Thoracic aorta (tissue), 2 donors: ENCODE measurements around the gene CHPF2. TPM values are rescaled to one million over a fixed set of nuclear protein-coding genes. Genes with fewer than 3 reads are reported as not detected.

Experiments
- ATAC-seq: fragments of 150-250 bp; one replicate; pipeline ENCODE4 v1.8.0; 2017; ENCODE audit warnings: low read depth; ENCODE audit not compliant: insufficient number of reproducible peaks, low FRiP score
- DNase-seq: peaks from one replicate; pipeline ENCODE4 v3.0.0-alpha.2; 2020; ENCODE audit warnings: low spot score
- H3K27ac ChIP-seq, 2 donors: fragments of 200-600 bp; sonication (generic); 1 replicate in 1 of 2; 2 replicates in 1 of 2; pipeline ENCODE4 v1.5.1; 2016; ENCODE audit warnings: mild to moderate bottlenecking in 2 of 2, moderate library complexity in 2 of 2
- H3K27me3 ChIP-seq: fragments of 200-600 bp; sonication (generic); replicated peaks from 2 replicates; pipeline ENCODE4 v1.6.0; 2016; ENCODE audit warnings: mild to moderate bottlenecking; ENCODE audit not compliant: insufficient read depth
- H3K36me3 ChIP-seq: fragments of 200-600 bp; sonication (generic); one replicate; pipeline ENCODE4 v1.5.1; 2016
- H3K4me1 ChIP-seq, 2 donors: fragments of 200-600 bp; sonication (generic); 1 replicate in 1 of 2; 2 replicates in 1 of 2; pipeline versions ENCODE4 v1.5.1 to v1.6.0; 2016; ENCODE audit warnings: low read depth in 2 of 2, mild to moderate bottlenecking in 1 of 2; ENCODE audit not compliant: control insufficient read depth in 1 of 2
- H3K4me3 ChIP-seq: fragments of 200-600 bp; sonication (generic); 2 replicates; pipeline ENCODE4 v1.5.1; 2016; ENCODE audit warnings: mild to moderate bottlenecking
- H3K9me3 ChIP-seq: fragments of 200-600 bp; sonication (generic); 2 replicates; pipeline ENCODE4 v1.5.1; 2016
- CTCF ChIP-seq: fragments of 200-600 bp; sonication (generic); IDR thresholded peaks from one replicate; pipeline ENCODE4 v1.5.1; 2019; ENCODE audit warnings: antibody characterized with exemption
- total RNA-seq, 2 donors: library from RNA; depleted of rRNA; stranded (reverse); fragments of >200 nt; gene quantifications; one replicate each; pipeline versions ENCODE4 v1.1.0 to v1.2.3, GENCODE V29; 2016

Gene CHPF2
- total RNA-seq, 2 donors from 2014 or later, result 78.9 to 85.3 TPM

GRCh38 chr7:151283302-151283701, 51.0 kb downstream of the CHPF2 start:
- Histone ChIP-seq H3K4me1 (peaks cover 0 to 7% of the 10 kb centered on the region in 2 donors), H3K27ac (no peak overlapping the region), H3K27me3 (no peaks in the 10 kb centered on the region), H3K4me3 (no peak overlapping the region), H3K36me3 (no peaks in the 10 kb centered on the region), H3K9me3 (no peaks in the 10 kb centered on the region)
- TF ChIP-seq CTCF, result no peak
- DNase-seq (no peak), ATAC-seq (no peak)

GRCh38 chr7:151286148-151286547, 53.9 kb downstream of the CHPF2 start:
- no peak for TF ChIP-seq CTCF
- H3K4me3 ChIP-seq, result no peak overlapping the region
- DNase-seq, result no peak
- H3K27me3 ChIP-seq, result no peaks in the 10 kb centered on the region
- H3K9me3 ChIP-seq, result no peaks in the 10 kb centered on the region
- peaks cover 0 to 7% of the 10 kb centered on the region in 2 donors for H3K4me1 ChIP-seq
- peak overlapping the region in 1 of 2 donors; percentile 1 for H3K27ac ChIP-seq
- H3K36me3 ChIP-seq, result no peaks in the 10 kb centered on the region
- no peak for ATAC-seq

Other genes with a start within 250 kb of the CHPF2 start
- gene NOS3, start 241.5 kb upstream of the CHPF2 start, total RNA-seq, result 10 to 100 TPM in 1 of 2 donors, 1 to 10 TPM in 1; 8.4 to 18.6 TPM
- gene ATG9B, start 208.0 kb upstream of the CHPF2 start, total RNA-seq, result 1 to 10 TPM in 1 of 2 donors, not detected in 1; 1.2 TPM
- gene ABCB8, start 204.0 kb upstream of the CHPF2 start, total RNA-seq, result 10 to 100 TPM; 34.1 to 35.1 TPM
- gene ASIC3, start 184.0 kb upstream of the CHPF2 start, total RNA-seq, result 1 to 10 TPM; 2.0 to 2.8 TPM
- 1 to 10 TPM; 1.8 to 3.1 TPM for gene CDK5, start 174.6 kb upstream of the CHPF2 start, total RNA-seq
- gene SLC4A2, start 172.9 kb upstream of the CHPF2 start, total RNA-seq, result 100 to 1,000 TPM in 1 of 2 donors, 10 to 100 TPM in 1; 89.1 to 119 TPM
- gene FASTK, start 151.7 kb upstream of the CHPF2 start, total RNA-seq, result 100 to 1,000 TPM in 1 of 2 donors, 10 to 100 TPM in 1; 59.0 to 110 TPM
- gene TMUB1, start 149.0 kb upstream of the CHPF2 start, total RNA-seq, result 10 to 100 TPM; 25.7 to 35.2 TPM
- gene AGAP3, start 146.0 kb upstream of the CHPF2 start, total RNA-seq, result 10 to 100 TPM; 52.1 to 62.8 TPM
- gene GBX1, start 64.8 kb upstream of the CHPF2 start, total RNA-seq, result not detected
- not detected for gene ASB10, start 45.2 kb upstream of the CHPF2 start, total RNA-seq
- not detected for gene H2BK1, start 22.0 kb upstream of the CHPF2 start, total RNA-seq
- gene ABCF2, start 5.3 kb upstream of the CHPF2 start, total RNA-seq, result 10 to 100 TPM; 25.3 to 44.1 TPM
- 100 to 1,000 TPM in 1 of 2 donors, 10 to 100 TPM in 1; 51.1 to 110 TPM for gene SMARCD3, start 16.2 kb downstream of the CHPF2 start, total RNA-seq
- gene NUB1, start 109.3 kb downstream of the CHPF2 start, total RNA-seq, result 10 to 100 TPM; 51.0 to 53.4 TPM
- gene WDR86, start 177.6 kb downstream of the CHPF2 start, total RNA-seq, result 1 to 10 TPM in 1 of 2 donors, not detected in 1; 8.5 TPM
- under 1 TPM in 1 of 2 donors, not detected in 1; 0.35 TPM for gene CRYGN, start 207.7 kb downstream of the CHPF2 start, total RNA-seq